T-helper 22 cell (primary cell): ENCODE measurements around the gene WFIKKN1.
"Not testable (repeated sequence)": the region's sequence is repeated elsewhere in the genome, so short reads cannot be mapped to it uniquely, and the experiment has no call there.

ENCODE experiments used
- DNase-seq: peaks from one replicate; pipeline ENCODE4 v3.0.0-alpha.2; 2020; ENCODE audit warnings: low read depth

Gene WFIKKN1

GRCh38 chr16:595942-596735, 34.6 kb upstream of the WFIKKN1 start:
- no peak for DNase-seq

- DNase-seq: no peak
These were observed 34.1 kb upstream of the WFIKKN1 start for GRCh38 chr16:596736-597060.

GRCh38 chr16:597655-598054, 33.1 kb upstream of the WFIKKN1 start:
- DNase-seq: not testable (repeated sequence)

- DNase-seq: no peak
These were observed 31.7 kb upstream of the WFIKKN1 start for GRCh38 chr16:598823-599739.

- DNase-seq: no peak
These were observed 30.0 kb upstream of the WFIKKN1 start for GRCh38 chr16:600781-601180.

GRCh38 chr16:603933-604332, 26.9 kb upstream of the WFIKKN1 start:
- no peak for DNase-seq

GRCh38 chr16:606656-607307, 24.0 kb upstream of the WFIKKN1 start:
- DNase-seq: no peak

GRCh38 chr16:608019-608418, 22.8 kb upstream of the WFIKKN1 start:
- DNase-seq: no peak

- DNase-seq: no peak
These were observed 21.5 kb upstream of the WFIKKN1 start for GRCh38 chr16:609316-609715.

GRCh38 chr16:609984-610383, 20.8 kb upstream of the WFIKKN1 start:
- DNase-seq: no peak

- DNase-seq: peak; percentile 17
These were observed 20.0 kb upstream of the WFIKKN1 start for GRCh38 chr16:610513-611381.

- DNase-seq: no peak
These were observed 15.7 kb upstream of the WFIKKN1 start for GRCh38 chr16:615122-615521.

- no peak for DNase-seq
These were observed 13.8 kb upstream of the WFIKKN1 start for GRCh38 chr16:616733-617586.

GRCh38 chr16:617855-618254, 12.9 kb upstream of the WFIKKN1 start:
- DNase-seq: no peak

- no peak for DNase-seq
These were observed 11.2 kb upstream of the WFIKKN1 start for GRCh38 chr16:619476-620100.

- no peak for DNase-seq
These were observed 9.9 kb upstream of the WFIKKN1 start for GRCh38 chr16:620700-621525.

GRCh38 chr16:621526-622105, 9.2 kb upstream of the WFIKKN1 start:
- DNase-seq: no peak

GRCh38 chr16:622920-623280, 7.9 kb upstream of the WFIKKN1 start:
- no peak for DNase-seq

- DNase-seq: no peak
These were observed 6.2 kb upstream of the WFIKKN1 start for GRCh38 chr16:624526-625070.
